ENCODE results near the gene TMEM179.

GRCh38 chr14:104634138-104634760 lies 29.7 kb upstream of the TMEM179 start:
- TF ChIP-seq POLR2AphosphoS5 (IDR thresholded peaks at IDR 0.05) (no peak), SMC3 (conservative IDR thresholded peaks at IDR 0.05; ENCODE audit: poor library complexity) (no peak), EP300 (conservative IDR thresholded peaks at IDR 0.05; ENCODE audit: poor library complexity, severe bottlenecking) (no peak), CTCF (IDR thresholded peaks at IDR 0.05; ENCODE audit: poor library complexity, severe bottlenecking) (no peak), MXI1 (conservative IDR thresholded peaks at IDR 0.05; ENCODE audit: poor library complexity, severe bottlenecking) (no peak), EZH2 (IDR thresholded peaks at IDR 0.05; ENCODE audit: borderline replicate concordance, insufficient read depth, low read length, poor library complexity, severe bottlenecking) (no peak), RAD21 (conservative IDR thresholded peaks at IDR 0.05) (no peak), REST (IDR thresholded peaks at IDR 0.05; ENCODE audit: borderline replicate concordance) (no peak), TAF1 (IDR thresholded peaks at IDR 0.05; ENCODE audit: low read depth) (no peak)

Measured in neural cell (in vitro differentiated cells).